ENCODE measurements around the gene AP1M2.
"Not testable (repeated sequence)": the region's sequence is repeated elsewhere in the genome, so short reads cannot be mapped to it uniquely, and the experiment has no call there.

Gene AP1M2

DNA sequence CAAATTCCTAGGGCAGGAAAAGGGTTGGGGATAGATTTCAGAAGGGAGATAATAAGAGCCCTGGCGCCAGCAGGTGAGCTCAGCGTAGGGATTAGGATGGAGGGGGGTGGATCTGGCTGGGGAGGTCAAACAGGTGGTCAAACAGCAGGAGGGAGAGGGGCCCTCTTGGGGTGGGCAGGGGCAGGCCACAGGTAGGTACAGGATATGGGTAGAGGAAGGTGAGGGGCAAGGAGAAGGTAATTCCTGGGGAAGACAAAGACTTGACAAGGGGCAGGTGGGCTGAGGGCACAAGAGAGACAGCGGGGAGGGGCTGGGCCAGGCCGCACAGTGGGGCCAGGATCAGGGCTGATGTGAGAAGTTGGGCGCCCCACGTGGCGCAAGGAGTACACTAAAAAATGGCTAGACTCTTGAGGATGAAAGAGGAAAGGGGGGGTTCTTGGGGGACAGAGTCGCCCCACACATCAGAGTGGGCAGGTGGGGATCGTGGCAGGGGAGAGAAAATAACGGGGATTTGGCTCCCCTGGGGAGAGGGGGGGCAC lies 22.0 kb downstream of the AP1M2 start:
- peak; percentile 66 for DNase-seq
- ATAC-seq, result no peak

DNA sequence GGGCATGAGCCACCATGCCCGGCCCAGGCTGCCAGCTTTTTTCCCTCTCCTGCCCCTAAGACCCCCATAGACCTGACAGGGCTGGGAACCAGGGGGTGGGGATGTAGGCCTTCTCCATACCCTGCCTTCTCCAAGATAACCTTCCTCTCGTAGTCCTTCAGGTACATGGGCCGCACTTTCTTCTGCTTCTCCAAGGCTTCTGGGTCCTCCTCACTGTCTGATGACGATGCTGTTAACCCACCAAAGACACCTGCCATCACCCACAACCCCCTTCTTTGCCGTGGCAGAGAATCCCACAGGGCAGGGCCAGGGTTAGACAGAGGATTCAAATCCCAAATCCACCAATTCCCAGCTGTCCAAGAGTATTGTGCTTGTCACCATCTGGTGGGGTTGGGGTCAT lies 24.5 kb downstream of the AP1M2 start:
- no peak for ATAC-seq
- no peak for DNase-seq

DNA sequence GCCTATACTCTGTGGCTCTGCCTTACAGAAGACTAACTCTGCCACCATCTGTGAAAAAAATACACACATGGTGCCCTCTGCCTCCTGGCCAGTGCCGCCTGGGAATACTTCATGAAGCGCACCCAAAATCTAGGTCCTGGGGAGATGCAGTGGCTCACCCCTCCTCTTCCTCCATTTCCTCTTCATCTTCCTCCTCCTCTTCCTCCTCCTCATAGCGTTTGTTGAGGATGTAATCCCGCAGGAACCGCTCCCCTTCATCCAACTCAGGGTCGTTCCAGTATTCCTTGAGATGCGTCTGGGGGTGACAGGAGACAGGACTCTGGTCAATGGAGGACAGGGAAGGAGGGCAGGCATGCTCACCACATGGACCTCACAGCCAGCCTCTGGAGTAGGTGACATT lies 27.0 kb downstream of the AP1M2 start:
- no peak for ATAC-seq
- no peak for DNase-seq

DNA sequence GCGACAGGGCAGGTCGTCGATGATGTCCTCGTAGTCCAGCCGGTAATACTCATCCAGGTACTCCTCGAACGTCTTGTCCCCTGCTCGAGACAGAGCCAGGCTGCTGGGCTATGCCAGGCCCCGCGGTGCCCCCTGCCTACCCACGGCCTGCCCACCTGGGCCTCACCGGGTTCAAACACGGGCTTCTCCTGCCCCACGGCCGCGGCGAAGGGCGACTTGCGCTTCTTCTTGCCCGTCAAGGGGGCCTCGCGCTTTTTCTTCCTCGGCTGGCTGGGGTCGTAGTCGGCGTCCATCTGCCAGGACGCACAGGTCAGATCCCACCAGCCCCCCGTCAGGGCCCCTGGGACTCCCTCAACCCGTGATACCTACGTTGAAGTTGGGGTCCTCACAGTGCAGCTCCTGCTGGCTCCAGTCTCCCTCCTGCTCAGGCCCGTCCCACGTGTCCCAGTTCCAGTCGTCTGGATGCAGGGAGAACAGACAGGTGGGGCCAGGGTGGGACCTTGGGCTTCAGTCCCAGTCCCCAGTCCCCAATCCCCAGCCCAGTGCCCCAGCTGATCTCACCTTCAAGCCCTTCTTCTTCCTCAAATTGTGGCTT lies 29.4 kb downstream of the AP1M2 start:
- DNase-seq (no peak), ATAC-seq (no peak)

DNA sequence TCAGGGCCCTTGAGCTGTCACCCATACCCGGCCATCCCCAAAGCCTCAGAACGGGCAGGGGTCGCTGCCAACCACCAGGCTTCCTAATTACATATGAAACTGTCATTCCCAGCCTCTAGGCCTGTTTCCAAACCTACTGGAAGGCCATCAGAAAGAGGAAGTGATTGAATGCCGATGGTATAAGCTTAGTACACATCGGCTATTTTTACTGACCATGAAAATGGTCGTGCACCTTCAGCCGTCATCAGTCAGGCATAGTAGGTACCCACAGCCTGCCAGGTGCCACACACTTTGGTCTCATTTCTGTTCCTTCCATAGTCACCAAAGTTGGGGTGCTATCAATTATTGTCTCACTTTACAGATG lies 31.5 kb downstream of the AP1M2 start:
- no peak for ATAC-seq
- DNase-seq, result no peak

DNA sequence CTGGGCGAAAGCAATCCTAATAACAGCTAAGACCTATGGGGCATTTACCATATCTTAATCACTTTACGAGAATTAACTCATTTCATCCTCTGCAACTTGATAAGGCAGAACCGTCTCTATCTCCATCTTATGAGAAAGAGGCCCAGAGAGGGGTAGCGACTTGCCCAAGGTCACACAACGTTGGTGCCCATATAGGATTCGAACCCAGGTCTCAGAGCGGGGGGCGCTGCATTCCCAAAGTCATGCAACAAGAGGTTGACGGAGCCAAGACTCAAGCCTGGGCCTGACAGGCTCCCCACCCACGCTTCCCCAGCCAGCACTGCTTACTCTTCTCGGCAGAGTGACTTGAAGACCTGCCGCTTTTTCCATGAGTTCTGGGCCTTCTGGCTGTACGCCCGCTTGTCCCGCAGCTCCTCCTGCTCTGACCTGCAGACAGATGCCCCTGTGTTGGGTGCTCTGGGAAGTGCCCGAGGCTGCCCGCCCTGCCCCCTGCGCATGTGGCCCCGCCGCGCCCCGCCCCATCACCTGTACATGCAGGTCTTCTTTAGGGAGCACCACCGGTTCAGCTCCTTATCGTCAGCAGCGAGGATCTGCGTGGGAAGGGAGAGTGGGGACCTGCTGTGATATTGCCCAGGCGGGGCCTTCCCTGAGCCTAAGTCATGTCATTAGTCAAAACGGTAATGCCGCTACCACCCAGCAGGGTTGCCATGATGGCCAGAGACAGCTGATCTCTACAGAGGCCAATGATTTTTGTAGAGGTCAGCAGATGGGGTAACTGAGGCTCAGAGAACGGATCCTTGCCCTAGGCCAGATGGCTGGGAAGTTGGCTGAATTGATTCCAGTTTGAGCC lies 32.1 kb downstream of the AP1M2 start:
- ATAC-seq, result no peak
- DNase-seq, result peak; percentile 33

DNA sequence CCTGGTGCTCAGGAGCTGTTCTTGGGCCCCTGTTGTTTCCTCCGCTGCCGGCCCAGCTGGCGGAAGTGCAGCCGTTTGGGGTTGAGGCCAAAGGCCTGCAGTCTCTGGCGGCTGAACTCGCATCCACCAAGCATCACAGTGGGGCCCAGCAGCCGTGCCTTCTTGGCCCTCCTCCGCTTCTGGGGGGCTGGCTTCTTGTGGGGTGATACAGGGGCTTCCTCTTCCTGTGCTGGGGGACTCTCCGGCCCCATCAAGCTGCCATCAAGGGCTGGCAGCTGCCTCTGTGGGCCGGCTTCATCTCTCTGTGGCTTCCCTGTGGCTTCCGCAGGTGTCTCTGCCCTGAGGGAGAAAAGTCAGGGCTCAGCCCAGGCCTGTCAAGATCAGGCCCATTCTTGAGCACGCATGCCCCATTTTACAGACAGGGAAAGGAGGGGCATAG lies 33.1 kb downstream of the AP1M2 start:
- ATAC-seq (peak; percentile 64), DNase-seq (peak; percentile 67)

DNA sequence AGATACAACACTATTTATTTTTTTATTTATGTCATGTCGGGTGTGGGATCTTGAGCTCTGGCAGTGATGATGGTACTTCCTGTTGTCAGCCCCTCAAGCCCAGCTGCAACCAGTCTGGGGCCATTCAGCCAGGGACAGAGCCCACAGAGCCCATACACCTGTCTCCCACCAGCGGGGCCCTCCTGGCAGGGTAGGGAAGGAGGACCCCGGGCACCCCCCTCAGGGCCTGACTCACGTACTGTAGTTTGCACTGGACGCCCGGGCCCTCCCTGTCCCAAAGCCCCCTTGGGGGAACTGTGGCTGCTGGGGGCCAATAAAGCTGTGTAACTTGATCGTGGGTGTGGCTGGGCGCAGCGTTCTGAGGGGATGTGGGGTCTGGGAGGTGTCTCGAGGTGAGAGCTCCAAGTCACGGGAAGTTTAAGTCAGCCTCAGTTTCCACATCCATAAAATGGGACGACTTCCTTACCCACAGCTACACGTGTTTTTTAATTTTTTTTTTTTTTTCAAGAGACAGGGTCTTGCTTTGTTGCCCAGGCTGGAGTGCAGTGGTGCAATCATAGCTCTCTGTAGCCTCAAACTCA lies 33.9 kb downstream of the AP1M2 start:
- ATAC-seq (no peak), DNase-seq (no peak)

DNA sequence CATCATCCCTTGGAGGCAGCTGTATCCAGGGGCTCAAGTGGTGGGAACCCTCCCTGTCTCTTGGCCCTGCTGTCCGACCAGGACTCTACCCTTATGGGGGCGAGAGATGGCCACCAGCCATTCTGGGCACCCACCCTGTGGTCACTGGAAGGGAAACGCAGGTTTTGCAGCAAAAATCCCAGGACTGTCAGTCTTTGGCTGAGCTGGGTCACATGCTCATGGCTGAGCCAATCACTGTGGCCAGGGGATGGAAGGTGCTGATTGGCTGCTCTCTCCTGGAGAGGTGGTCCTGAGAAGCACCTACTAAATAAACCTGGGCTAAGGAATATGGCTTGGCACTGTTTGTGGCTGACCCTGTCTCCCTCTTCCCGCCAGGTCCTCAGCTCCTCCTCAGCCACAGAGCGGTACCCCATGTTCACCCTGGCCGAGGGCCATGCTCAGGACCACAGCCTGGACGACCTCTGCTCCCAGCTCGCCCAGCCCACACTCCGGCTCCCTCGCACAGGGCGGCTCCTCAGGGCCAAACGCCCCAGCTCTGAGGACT lies 34.5 kb downstream of the AP1M2 start:
- ATAC-seq (peak; percentile 53), DNase-seq (peak; percentile 56)

DNA sequence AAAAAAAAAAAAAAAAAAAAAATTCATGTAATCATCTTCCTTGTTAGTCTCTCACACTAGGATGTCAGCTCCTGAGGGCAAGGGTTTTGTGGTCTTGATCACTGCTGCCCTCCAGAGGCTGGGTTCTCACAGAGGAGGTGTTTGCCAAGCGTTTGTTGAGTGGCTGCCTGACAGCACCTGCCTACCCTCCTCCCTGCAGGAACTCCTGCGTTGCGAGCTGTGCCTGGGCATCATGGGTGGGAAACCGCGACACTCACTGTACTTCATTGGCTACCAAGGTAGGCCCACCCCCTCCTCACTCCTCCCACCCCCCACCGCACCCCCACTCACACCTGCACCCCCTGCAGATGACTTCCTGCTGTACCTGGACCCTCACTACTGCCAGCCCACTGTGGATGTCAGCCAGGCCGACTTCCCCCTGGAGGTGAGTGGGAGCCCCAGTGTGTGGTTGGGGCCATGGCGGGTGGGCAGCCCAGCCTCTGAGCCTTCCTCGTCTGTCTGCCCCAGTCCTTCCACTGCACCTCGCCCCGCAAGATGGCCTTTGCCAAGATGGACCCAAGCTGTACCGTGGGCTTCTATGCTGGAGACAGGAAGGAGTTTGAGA lies 35.3 kb downstream of the AP1M2 start:
- DNase-seq, result peak; percentile 61

DNA sequence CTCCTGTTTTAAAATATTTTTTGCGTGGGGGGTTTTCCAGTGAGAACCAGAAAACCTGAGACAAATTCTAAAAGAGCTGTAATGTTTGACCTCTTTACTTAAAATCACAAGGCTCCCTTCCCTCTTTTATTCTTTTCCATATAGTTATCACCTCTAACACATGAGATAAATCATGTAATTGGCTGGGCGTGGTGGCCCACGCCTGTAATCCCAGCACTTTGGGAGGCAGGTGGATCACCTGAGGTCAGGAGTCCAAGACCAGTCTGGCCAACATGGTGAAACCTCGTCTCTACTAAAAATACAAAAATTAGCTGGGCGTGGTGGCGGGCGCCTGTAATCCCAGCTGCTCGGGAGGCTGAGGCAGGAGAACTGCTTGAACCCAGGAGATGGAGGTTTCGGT lies 36.1 kb downstream of the AP1M2 start:
- not testable (repeated sequence) for ATAC-seq, DNase-seq

More for the DNA sequence above, 35.3 kb downstream of the AP1M2 start:
- no peak for ATAC-seq

DNA sequence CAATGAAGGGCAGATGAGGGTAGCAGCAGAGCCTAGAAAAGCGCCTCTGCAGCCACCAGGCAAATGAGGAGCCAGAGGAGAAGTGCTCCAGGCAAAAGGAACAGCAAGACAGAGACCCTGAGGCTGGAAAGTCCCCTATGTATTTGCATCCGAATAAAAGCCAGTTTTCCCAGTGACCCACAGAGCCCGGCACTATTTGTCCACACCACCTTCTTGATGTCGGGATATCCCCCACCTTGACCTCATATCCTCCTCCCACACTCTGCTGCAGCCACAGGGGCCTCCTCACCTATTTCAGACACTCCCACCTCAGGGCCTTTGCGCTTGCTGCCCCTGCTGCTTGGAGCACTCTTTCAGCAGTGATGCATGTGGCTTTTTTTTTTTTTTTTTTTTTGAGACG lies 36.8 kb downstream of the AP1M2 start:
- DNase-seq, result no peak

DNA sequence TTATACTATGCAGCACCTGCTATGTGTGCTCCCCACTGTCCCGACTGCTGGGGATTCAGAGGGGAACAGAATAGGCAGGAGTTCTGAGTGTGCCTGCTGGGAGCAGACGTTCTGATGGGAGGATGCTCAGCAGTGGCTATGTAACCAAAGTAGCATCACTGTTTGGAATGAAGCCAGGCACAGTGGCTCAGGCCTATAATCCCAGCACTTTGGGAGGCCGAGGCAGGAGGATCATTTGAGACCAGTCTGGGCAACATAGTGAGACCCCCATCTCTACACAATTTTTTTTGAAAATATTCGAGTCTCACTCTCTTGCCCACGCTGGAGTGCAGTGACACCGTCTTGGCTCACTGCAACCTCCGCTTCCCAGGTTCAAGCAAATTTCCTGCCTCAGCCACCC lies 37.4 kb downstream of the AP1M2 start:
- ATAC-seq (no peak), DNase-seq (no peak)

More for the DNA sequence above, 36.8 kb downstream of the AP1M2 start:
- ATAC-seq, result no peak

DNA sequence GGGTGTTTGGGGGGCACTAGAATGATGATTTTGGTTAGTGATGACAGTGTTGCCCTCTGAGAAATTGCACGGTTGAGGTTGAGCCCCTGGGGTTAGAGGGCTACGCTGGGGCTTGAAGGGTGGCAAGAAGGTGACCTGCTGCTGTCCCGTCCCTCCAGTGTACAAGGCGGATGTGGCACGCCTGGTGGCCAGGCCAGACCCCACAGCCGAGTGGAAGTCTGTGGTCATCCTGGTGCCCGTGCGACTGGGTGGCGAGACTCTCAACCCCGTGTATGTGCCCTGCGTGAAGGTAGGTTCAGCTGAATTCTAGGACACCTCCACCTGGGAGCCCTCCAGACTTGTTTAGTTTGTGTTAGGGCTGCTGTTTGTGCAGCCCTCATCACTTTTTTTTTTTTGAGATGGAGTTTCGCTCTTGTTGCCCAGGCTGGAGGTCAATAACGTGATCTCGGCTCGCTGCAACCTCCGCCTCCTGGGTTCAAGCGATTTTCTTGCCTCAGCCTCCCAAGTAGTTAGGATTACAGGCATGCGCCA lies 38.3 kb downstream of the AP1M2 start:
- no peak for DNase-seq
- ATAC-seq, result no peak

DNA sequence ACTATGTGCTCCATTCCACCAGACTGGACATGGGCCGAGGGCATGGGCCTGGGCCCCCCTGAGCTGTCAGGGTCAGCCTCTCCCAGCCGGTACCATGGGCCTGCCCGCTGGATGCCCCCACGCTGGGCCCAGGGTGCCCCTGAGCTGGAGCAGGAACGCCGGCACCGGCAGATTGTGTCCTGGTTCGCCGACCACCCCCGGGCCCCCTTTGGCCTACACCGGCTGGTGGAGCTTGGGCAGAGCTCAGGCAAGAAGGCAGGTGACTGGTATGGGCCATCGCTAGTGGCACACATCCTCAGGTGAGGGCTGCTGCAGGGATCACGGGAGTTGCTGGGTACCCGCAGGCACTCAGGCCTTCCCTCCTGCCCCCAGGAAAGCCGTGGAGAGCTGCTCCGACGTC lies 40.3 kb downstream of the AP1M2 start:
- no peak for ATAC-seq
- no peak for DNase-seq

DNA sequence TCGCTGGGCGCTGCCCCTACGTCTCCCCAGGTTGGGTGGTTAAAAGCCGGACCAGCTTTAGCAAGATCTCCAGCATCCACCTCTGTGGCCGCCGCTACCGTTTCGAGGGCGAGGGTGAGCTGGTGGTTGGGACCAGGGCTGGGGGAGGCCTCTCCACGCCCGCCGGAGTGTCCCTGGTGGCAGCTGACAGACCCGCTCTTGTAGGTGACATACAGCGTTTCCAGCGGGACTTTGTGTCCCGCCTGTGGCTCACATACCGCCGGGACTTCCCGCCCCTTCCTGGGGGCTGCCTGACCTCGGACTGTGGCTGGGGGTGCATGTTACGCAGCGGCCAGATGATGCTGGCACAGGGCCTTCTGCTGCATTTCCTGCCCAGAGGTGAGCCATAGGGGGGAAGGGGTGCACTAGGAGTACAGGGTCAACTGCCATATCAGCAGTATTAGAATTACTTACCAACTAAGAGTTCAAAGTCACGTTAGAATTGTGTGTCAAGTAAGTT lies 42.3 kb downstream of the AP1M2 start:
- DNase-seq (peak; percentile 27), ATAC-seq (no peak)

DNA sequence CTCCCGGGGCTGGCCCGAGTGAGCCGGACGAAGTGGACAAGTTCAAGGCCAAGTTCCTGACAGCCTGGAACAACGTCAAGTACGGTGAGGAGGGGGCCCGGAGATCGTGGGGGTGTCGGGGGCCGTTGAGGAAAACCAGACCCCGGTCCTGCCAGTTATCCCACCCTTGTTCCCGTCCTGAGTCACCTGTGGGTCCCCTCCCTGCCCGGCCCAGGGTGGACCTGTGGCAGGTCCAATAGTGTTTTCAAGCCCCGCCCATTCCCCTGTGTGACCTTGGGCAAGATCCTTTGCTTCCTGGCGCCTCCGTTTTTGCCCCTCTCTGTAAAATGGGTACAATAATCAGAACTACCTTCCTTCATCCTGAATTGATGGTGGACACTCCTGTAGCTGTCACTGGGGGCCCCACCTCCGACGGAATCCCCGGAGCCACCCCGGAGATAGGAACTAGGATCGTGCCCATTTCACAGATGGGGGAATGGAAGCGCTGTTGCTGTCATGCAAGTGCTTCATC lies 42.8 kb downstream of the AP1M2 start:
- DNase-seq (peak; percentile 45), ATAC-seq (no peak)

DNA sequence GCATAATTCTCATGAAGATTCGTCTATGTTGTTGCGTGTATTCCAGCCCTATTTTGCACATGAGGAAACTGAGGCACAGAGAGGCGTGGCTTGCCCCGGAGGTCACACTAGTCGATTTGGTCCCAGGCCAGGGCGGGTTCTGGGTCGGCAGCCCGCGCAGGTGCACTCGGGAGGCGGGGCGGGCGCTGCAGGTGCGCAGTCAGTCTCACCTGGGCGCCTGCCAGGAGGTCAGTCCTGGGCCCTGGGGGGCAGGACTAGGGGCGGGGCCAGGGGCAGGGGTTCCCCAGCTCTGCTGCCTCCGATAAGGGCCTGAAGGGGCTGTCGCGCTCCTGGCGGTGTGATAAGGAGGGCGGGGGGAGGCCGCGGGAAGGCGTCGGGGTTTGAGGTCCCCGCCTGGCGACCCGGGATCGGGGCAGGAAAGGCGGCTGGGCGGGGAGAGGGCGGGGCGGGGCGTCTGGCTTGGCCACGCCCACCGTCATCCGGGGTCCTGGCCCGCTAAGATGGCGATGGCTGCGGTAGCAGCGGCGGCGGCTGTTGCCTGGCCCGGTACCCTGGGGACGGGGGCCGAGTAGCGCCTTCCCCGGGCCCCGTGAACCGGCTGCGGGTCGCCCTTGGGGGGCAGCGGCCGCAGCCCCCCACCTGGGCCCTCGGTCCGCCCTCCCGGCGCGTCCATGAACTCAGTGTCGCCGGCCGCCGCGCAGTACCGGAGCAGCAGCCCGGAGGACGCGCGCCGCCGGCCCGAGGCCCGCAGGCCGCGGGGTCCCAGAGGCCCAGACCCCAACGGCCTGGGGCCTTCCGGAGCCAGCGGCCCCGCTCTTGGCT lies 43.5 kb downstream of the AP1M2 start, which contains the start of gene ATG4D:
Gene ATG4D, plus strand, starts transcription at position 485 of the 822 bp plus-strand sequence. Its CDS starts 187 bp downstream, at position 672.
- ATAC-seq, result peak; percentile 82
- DNase-seq, result peak; percentile 85

DNA sequence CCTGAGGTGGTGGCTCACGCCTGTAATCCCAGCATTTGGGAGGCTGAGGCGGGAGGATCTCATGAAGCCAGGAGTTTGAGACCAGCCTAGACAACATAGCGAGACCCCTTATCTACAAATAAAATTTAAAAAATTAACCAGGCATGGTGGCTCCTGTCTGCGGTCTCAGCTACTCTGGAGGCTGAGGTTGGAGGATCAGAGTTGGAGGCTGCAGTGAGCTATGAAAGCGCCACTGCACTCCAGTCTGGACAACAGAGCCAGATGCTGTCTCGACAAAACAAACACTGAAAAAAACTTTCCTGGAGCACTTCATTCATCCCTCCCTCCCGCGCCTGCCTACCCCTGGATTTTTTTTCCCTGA lies 44.1 kb downstream of the AP1M2 start:
- DNase-seq, result no peak
- ATAC-seq, result no peak

DNA sequence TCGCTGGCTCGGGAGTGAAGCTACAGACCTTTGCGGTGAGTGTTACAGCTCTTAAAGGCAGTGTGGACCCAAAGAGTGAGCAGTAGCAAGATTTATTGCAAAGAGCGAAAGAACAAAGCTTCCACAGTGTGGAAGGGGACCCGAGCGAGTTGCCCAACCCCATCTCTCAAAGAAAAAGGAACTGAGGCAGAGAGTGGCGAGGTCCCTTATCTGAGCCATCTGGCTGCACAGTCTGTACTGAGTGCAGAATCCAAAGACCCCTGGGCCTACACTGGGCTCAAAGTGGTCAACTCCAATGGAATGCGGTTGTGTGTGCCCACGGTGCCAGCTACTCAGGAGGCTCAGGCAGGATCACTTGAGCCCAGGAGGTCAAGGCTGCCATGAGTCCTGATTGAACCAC lies 48.1 kb downstream of the AP1M2 start:
- not testable (repeated sequence) for DNase-seq, ATAC-seq

Measured in stimulated activated naive CD8-positive, alpha-beta T cell treated with anti-CD3 and anti-CD28 coated beads, Interleukin-15, Interleukin-2, amounts not matched to agents 100 U/mL and 50 U/mL, for 24 hours (primary cell).